ENCODE results near the gene BAIAP2. TPM values are rescaled to one million over a fixed set of nuclear protein-coding genes. Genes with fewer than 3 reads are reported as not detected.

The BAIAP2 gene
- total and polyA plus RNA-seq, 2 of the 13 experiments (the other 11 are each of a cell fraction or from before 2014, with no cell fraction given): 22.5 to 24.0 TPM

DNA sequence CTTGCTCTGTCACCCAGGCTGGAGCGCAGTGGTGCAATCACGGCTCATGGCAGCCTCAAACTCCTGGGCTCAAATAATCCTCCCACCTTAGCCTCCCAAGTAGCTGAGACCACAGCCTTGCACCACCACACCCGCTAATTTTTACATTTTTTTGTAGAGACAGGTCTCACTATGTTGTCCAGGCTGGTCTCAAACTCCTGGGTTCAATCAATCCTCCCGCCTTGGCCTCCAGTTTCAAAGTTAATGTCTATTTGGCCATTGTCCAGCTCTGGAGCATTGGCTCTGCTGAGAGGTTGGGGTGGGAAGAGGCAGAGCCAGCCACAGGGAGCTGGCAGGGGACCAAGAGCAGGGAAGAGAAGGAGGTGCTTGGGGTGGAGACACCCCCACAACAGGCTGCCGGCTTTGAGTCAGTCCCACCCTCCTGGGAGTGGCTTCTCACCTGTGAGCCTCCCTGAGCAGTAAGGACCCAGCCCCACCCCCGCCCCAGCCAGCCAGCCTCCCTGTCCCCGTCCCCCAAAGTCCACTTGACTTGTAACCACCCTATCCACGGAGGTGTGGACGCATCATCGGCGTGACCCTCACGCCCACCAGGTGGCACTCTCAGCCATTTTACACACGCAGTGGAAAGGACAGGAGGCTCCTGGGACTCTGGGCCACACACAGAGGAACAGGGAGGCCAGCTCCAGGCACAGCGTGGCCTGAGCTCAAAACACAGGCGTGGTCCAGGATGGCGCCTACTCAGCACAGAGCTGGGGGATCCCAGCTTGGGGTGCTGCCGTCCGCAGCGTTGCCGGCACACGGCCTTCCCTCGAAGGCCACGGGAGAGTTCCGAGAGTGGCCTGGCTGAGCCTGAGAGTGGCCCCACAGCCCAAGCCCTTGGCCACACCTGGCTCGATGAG, 107.6 kb downstream of the BAIAP2 start (continued):
- TF ChIP-seq ZNF282 (IDR thresholded peaks at IDR 0.05; ENCODE audit: partially characterized antibody): no peak
- 0 out of 2 replicates have a peak, but pooled peaks have one; percentile 51 for TF ChIP-seq SMAD1 (CRISPR knock-in tag; IDR thresholded peaks at IDR 0.05; ENCODE audit: borderline replicate concordance, low read depth)
- TF ChIP-seq ZNF138 (CRISPR knock-in tag; IDR thresholded peaks at IDR 0.05; ENCODE audit: low read depth): no peak
- TF ChIP-seq ZBTB38 (CRISPR knock-in tag; IDR thresholded peaks at IDR 0.05): 0 out of 2 replicates have a peak, but pooled peaks have one; percentile 31
- 0 out of 2 replicates have a peak, but pooled peaks have one; percentile 29 for TF ChIP-seq RBFOX2 (IDR thresholded peaks at IDR 0.05; ENCODE audit: low read depth, low read length)
- peak; percentile 16; the same call in 1 of the 2 replicates for TF ChIP-seq HNF4A (CRISPR knock-in tag; IDR thresholded peaks at IDR 0.05)
- no peak for TF ChIP-seq ZBED4 (CRISPR knock-in tag; IDR thresholded peaks at IDR 0.05; ENCODE audit: borderline replicate concordance)
- no peak for TF ChIP-seq ZNF589 (CRISPR knock-in tag; conservative IDR thresholded peaks at IDR 0.05)
- TF ChIP-seq ZNF557 (CRISPR knock-in tag; IDR thresholded peaks at IDR 0.05): no peak
- TF ChIP-seq ARNT2 (CRISPR knock-in tag; IDR thresholded peaks at IDR 0.05; ENCODE audit: low read depth): peak; percentile 78; the same call in 1 of the 2 replicates
- TF ChIP-seq NR2F6 (IDR thresholded peaks at IDR 0.05): no peak
- peak; percentile 48; the same call in 1 of the 2 replicates for TF ChIP-seq NR2F6 (CRISPR knock-in tag; IDR thresholded peaks at IDR 0.05)
- TF ChIP-seq ZBTB20 (CRISPR knock-in tag; IDR thresholded peaks at IDR 0.05; ENCODE audit: borderline replicate concordance, low read depth): no peak
- TF ChIP-seq ARID4A (CRISPR knock-in tag; IDR thresholded peaks at IDR 0.05; ENCODE audit: borderline replicate concordance): peak; percentile 54; the same call in 1 of the 2 replicates
- no peak for TF ChIP-seq ISL2 (CRISPR knock-in tag; IDR thresholded peaks at IDR 0.05)
- no peak for TF ChIP-seq SOX6 (IDR thresholded peaks at IDR 0.05)
- TF ChIP-seq SOX6 (CRISPR knock-in tag; IDR thresholded peaks at IDR 0.05): peak; percentile 47
- no peak for TF ChIP-seq KLF12 (CRISPR knock-in tag; IDR thresholded peaks at IDR 0.05; ENCODE audit: borderline replicate concordance)
- TF ChIP-seq, protein P1, sequence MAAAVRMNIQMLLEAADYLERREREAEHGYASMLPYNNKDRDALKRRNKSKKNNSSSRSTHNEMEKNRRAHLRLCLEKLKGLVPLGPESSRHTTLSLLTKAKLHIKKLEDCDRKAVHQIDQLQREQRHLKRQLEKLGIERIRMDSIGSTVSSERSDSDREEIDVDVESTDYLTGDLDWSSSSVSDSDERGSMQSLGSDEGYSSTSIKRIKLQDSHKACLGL (CRISPR knock-in tag; IDR thresholded peaks at IDR 0.05): 0 out of 2 replicates have a peak, but pooled peaks have one; percentile 11
